GM23248 (cell line): Measurements from ENCODE around the gene FICD. TPM values are rescaled to one million over a fixed set of nuclear protein-coding genes. Genes with fewer than 3 reads are reported as not detected.

Experiments
- DNase-seq: peaks from one replicate; pipeline ENCODE4 v3.0.0-alpha.2; 2015
- H2AFZ ChIP-seq: fragments of 200-600 bp; sonication (generic); 2 replicates; pipeline ENCODE4 v1.6.1; 2016; ENCODE audit warnings: antibody characterized with exemption
- H3F3A ChIP-seq: fragments of 200-600 bp; sonication (generic); 2 replicates; pipeline ENCODE4 v1.6.1; 2016; ENCODE audit warnings: mild to moderate bottlenecking, antibody characterized with exemption, mixed run types; ENCODE audit not compliant: insufficient read depth
- H3K27ac ChIP-seq: fragments of 200-600 bp; sonication (generic); 2 replicates; pipeline ENCODE4 v1.5.1; 2016; ENCODE audit warnings: mild to moderate bottlenecking
- H3K27me3 ChIP-seq: fragments of 200-600 bp; sonication (generic); replicated peaks from 2 replicates; pipeline ENCODE4 v1.6.1; 2016; ENCODE audit warnings: mild to moderate bottlenecking; ENCODE audit not compliant: insufficient read depth
- H3K36me3 ChIP-seq: fragments of 200-600 bp; sonication (generic); 2 replicates; pipeline ENCODE4 v1.6.1; 2016; ENCODE audit warnings: low read depth, mild to moderate bottlenecking
- H3K4me1 ChIP-seq: fragments of 200-600 bp; sonication (generic); 2 replicates; pipeline ENCODE4 v1.6.1; 2016; ENCODE audit warnings: mild to moderate bottlenecking; ENCODE audit not compliant: insufficient read depth
- H3K4me2 ChIP-seq: fragments of 200-600 bp; sonication (generic); one replicate; pipeline ENCODE4 v1.6.1; 2016; ENCODE audit warnings: mild to moderate bottlenecking; ENCODE audit not compliant: unreplicated experiment
- H3K4me3 ChIP-seq: fragments of 200-600 bp; sonication (generic); 2 replicates; pipeline ENCODE4 v1.5.1; 2016; ENCODE audit warnings: mild to moderate bottlenecking
- H3K79me2 ChIP-seq: fragments of 200-600 bp; sonication (generic); 2 replicates; pipeline ENCODE4 v1.6.1; 2016; ENCODE audit warnings: mild to moderate bottlenecking; ENCODE audit not compliant: insufficient read depth
- H3K9ac ChIP-seq: fragments of 200-600 bp; sonication (generic); 2 replicates; pipeline ENCODE4 v1.6.1; 2016; ENCODE audit warnings: mild to moderate bottlenecking
- H3K9me2 ChIP-seq: fragments of 200-600 bp; sonication (generic); 2 replicates; pipeline ENCODE4 v1.6.1; 2016; ENCODE audit warnings: mixed run types, mild to moderate bottlenecking, moderate library complexity; ENCODE audit not compliant: insufficient read depth
- H3K9me3 ChIP-seq: fragments of 200-600 bp; sonication (generic); one replicate; pipeline ENCODE4 v1.6.1; 2017; ENCODE audit warnings: low read depth
- H4K20me1 ChIP-seq: fragments of 200-600 bp; sonication (generic); 2 replicates; pipeline ENCODE4 v1.6.0; 2016; ENCODE audit not compliant: insufficient read depth
- EZH2 ChIP-seq: fragments of 200-600 bp; sonication (generic); IDR thresholded peaks from 2 replicates; pipeline ENCODE4 v1.6.1; 2018; ENCODE audit warnings: antibody characterized with exemption, mild to moderate bottlenecking; ENCODE audit not compliant: insufficient read depth, poor library complexity, severe bottlenecking
- EZH2phosphoT487 ChIP-seq: fragments of 200-600 bp; sonication (generic); IDR thresholded peaks from 2 replicates; pipeline ENCODE4 v1.6.1; 2018; ENCODE audit warnings: antibody characterized with exemption, moderate library complexity, mild to moderate bottlenecking, low read depth; ENCODE audit not compliant: insufficient read depth
- WGBS, 2 experiments: methylation state at CpG; one replicate each; pipeline ENCODE4 v1.1.6; 2015 to 2017; ENCODE audit warnings: low lambda C conversion rate in 2 of 2, low coverage in 1 of 2; ENCODE audit errors: missing lambda C conversion rate in 2 of 2; 5-methylcytosine and 5-hydroxymethylcytosine counted together
- in situ Hi-C: fragments of 300-500 bp; cut with MboI; formaldehyde crosslinking; loops from 2 replicates; pipeline ENCODE4 v1.15.0; 2020
- polyA plus RNA-seq: library from polyadenylated mRNA; unstranded; fragments of >200 nt; fragmentation: Nextera tagmentation; extraction: Ambion mirVana; gene quantifications from 2 replicates; pipeline ENCODE4 v1.2.1, GENCODE V29; 2016
- total RNA-seq: library from RNA; depleted of rRNA; stranded (reverse); fragments of >200 nt; shearing (Covaris generic); gene quantifications from 2 replicates; pipeline ENCODE4 v1.2.3, GENCODE V29; 2014

Gene FICD
- total and polyA plus RNA-seq, 2 experiments from 2014 or later: 8.6 to 11.6 TPM

DNA sequence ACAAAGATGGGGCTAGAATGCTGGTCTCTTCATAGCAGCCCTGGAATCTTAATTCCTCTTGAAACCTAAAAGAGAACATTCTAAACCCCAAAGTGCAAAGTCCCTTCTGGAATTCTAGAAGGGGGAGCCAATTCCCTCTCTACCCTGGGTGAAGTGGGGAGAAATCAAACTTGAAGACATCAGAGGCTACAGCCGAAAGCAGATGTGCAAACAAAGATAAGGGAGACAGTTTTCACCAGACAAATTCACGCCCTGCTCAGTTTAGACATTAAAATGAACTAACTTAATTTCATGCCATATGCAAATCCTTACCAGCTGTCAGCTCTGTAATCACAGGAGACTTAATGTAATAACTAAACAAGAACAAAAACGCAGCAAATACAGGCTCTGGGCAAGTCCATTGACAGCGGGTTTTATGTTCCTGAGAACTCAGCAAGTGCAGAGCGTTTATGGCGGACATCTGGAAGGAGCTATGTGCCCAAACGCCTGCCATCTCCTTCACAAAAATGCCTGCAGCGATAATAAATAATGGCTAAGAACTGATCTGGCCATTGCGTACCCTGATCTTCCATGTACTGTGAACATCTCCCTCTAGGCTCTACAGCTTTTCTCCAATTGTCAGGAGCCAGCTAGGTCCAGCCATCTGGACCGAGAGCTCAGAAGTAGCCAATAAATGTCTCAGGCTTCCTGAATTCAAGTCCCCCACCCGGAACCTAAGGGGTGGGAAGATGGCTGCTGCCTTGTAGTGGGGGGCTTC is 19.1 kb upstream of the FICD start:
- H3K9me3 ChIP-seq: no peaks in the 10 kb centered on the region
- H3K4me1 ChIP-seq: no peaks in the 10 kb centered on the region
- no peak overlapping the region for H3K4me2 ChIP-seq
- no peak for DNase-seq
- H3K27me3 ChIP-seq: peaks cover 24% of the 10 kb centered on the region
- H3K27ac ChIP-seq: no peak overlapping the region
- H3K9me2 ChIP-seq: no peaks in the 10 kb centered on the region
- no peak overlapping the region for H3K9ac ChIP-seq
- H3K79me2 ChIP-seq: no peaks in the 10 kb centered on the region
- in situ Hi-C loops: no loop called here
- no peak overlapping the region for H3K4me3 ChIP-seq
- TF ChIP-seq EZH2 (no peak), EZH2phosphoT487 (no peak)
- H4K20me1 ChIP-seq: no peaks in the 10 kb centered on the region
- 2 to 3% methylated on average over 11 of the region's 11 CpGs for WGBS, 2 experiments
- H3F3A ChIP-seq: no peaks in the 10 kb centered on the region
- no peak overlapping the region for H2AFZ ChIP-seq
- H3K36me3 ChIP-seq: no peaks in the 10 kb centered on the region

GRCh38 chr12:108498136-108498535 is 16.9 kb upstream of the FICD start:
- Histone ChIP-seq H3K9ac (no peak overlapping the region), H3K4me1 (no peaks in the 10 kb centered on the region), H3K36me3 (no peaks in the 10 kb centered on the region), H3K4me3 (no peak overlapping the region), H3K4me2 (no peak overlapping the region), H3K79me2 (no peaks in the 10 kb centered on the region), H3K27ac (no peak overlapping the region), H3K9me2 (no peaks in the 10 kb centered on the region), H3F3A (no peaks in the 10 kb centered on the region), H3K27me3 (peaks cover 21% of the 10 kb centered on the region), H3K9me3 (no peaks in the 10 kb centered on the region), H2AFZ (no peak overlapping the region), H4K20me1 (no peaks in the 10 kb centered on the region)
- in situ Hi-C loops: no loop called here
- no peak for DNase-seq
- TF ChIP-seq EZH2: no peak
- WGBS, 2 experiments: 62 to 69% methylated on average over 11 of the region's 11 CpGs

DNA sequence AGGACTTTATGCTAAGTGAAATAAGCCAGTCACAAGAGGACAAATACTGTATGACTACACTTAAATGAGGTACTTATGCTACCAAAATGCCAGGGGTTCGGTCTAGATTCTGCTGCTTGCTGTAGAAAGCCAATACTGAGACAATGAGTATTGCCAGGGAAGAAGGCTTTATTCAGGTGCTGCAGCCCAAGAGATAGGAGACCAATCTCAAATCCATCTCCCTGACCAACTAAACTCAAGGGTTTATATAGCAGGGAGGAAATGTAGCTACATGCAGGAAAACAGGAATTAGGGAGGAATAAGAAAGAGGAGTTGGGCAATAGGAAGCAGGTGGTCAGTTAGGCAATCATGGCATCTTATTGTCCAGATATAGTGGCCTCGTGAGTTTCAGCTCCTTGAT is 12.2 kb upstream of the FICD start:
- no peak overlapping the region for H3K27ac ChIP-seq
- no peaks in the 10 kb centered on the region for H3F3A ChIP-seq
- no peak for TF ChIP-seq EZH2phosphoT487
- TF ChIP-seq EZH2: no peak
- H3K9me2 ChIP-seq: no peaks in the 10 kb centered on the region
- 30 to 43% methylated on average over 2 of the region's 2 CpGs for WGBS, 2 experiments
- H3K4me1 ChIP-seq: no peaks in the 10 kb centered on the region
- H3K9me3 ChIP-seq: no peaks in the 10 kb centered on the region
- no peak overlapping the region for H2AFZ ChIP-seq
- no peak for DNase-seq
- H3K27me3 ChIP-seq: peaks cover 6% of the 10 kb centered on the region; the same call in 1 of the 2 replicates
- no peaks in the 10 kb centered on the region for H3K36me3 ChIP-seq
- no peaks in the 10 kb centered on the region for H4K20me1 ChIP-seq
- no peak overlapping the region for H3K4me2 ChIP-seq
- no peak overlapping the region for H3K9ac ChIP-seq
- no peaks in the 10 kb centered on the region for H3K79me2 ChIP-seq
- no peak overlapping the region for H3K4me3 ChIP-seq
- in situ Hi-C loops: no loop called here

- Histone ChIP-seq H4K20me1 (no peaks in the 10 kb centered on the region), H3K9me3 (no peaks in the 10 kb centered on the region), H3K27me3 (0 out of 2 replicates have a peak, but pooled peaks cover 6% of the 10 kb centered on the region), H3K9ac (no peak overlapping the region), H3K9me2 (no peaks in the 10 kb centered on the region), H3K27ac (no peak overlapping the region), H3K4me1 (no peaks in the 10 kb centered on the region), H3K4me2 (no peak overlapping the region), H3K79me2 (no peaks in the 10 kb centered on the region), H3F3A (no peaks in the 10 kb centered on the region), H3K4me3 (no peak overlapping the region), H2AFZ (no peak overlapping the region), H3K36me3 (no peaks in the 10 kb centered on the region)
- TF ChIP-seq EZH2phosphoT487: no peak
- TF ChIP-seq EZH2: no peak
- DNase-seq: no peak
- WGBS, 2 experiments: 45% methylated on average over 7 of the region's 7 CpGs
- in situ Hi-C loops: no loop called here
These were observed 9.9 kb upstream of the FICD start for GRCh38 chr12:108505129-108505528.
